A549 (cell line): ENCODE measurements around the gene PGBD1.
A peak's percentile ranks its signal among the peaks of the same experiment; 100 is the strongest.

ENCODE experiments used
- CEBPB ChIP-seq, 2 experiments: fragments of >200 bp in 1 of 2; sonication (Bioruptor Twin) in 1 of 2; formaldehyde crosslinking in 1 of 2; IDR thresholded peaks; 2 replicates each; pipeline ENCODE4 v1.6.1; 2012 to 2016
- CTCF ChIP-seq: fragments of >200 bp; sonication (Bioruptor Twin); formaldehyde crosslinking; IDR thresholded peaks from 3 replicates; pipeline ENCODE4 v1.5.1; 2016
- FOSL2 ChIP-seq, 2 experiments: fragments of 450-650 bp in 1 of 2; fragments of >200 bp in 1 of 2; sonication (Bioruptor Twin) in 1 of 2; formaldehyde crosslinking; IDR thresholded peaks; 2 replicates each; pipeline versions ENCODE4 v1.5.0 to v1.6.1; 2016 to 2020; ENCODE audit warnings: mild to moderate bottlenecking in 1 of 2, moderate library complexity in 1 of 2
- HMGXB4 ChIP-seq: fragments of 250-450 bp; sonication (Bioruptor Pico); IDR thresholded peaks from 2 replicates; pipeline ENCODE4 v1.5.0; 2021; ENCODE audit warnings: mild to moderate bottlenecking, moderate library complexity, borderline replicate concordance
- MAX ChIP-seq: IDR thresholded peaks from 2 replicates; pipeline ENCODE4 v1.6.1; 2012
- PBX3 ChIP-seq: IDR thresholded peaks from 2 replicates; pipeline ENCODE4 v1.6.1; 2012
- POLR2A ChIP-seq: IDR thresholded peaks from 2 replicates; pipeline ENCODE4 v1.6.1; 2012; ENCODE audit warnings: mild to moderate bottlenecking, low read length
- POLR2AphosphoS2 ChIP-seq: conservative IDR thresholded peaks from 2 replicates; pipeline ENCODE4 v1.6.1; 2012; ENCODE audit warnings: low read length, improper control_type of control experiment, inconsistent platforms
- SREBF2 ChIP-seq: fragments of 450-650 bp; IDR thresholded peaks from 2 replicates; pipeline ENCODE4 v1.6.1; 2014; ENCODE audit warnings: mild to moderate bottlenecking, moderate library complexity
- TP53 ChIP-seq: fragments of 250-450 bp; sonication (Bioruptor Pico); IDR thresholded peaks from 2 replicates; pipeline ENCODE4 v1.5.0; 2021; ENCODE audit warnings: mild to moderate bottlenecking, moderate library complexity
- ZC3H11A ChIP-seq: fragments of 450-650 bp; IDR thresholded peaks from 2 replicates; pipeline ENCODE4 v1.6.1; 2014; ENCODE audit warnings: antibody characterized with exemption, mild to moderate bottlenecking

- TF ChIP-seq CEBPB (IDR thresholded peaks at IDR 0.05) (no peak), CTCF (no peak), HMGXB4 (CRISPR knock-in tag) (no peak), PBX3 (no peak), POLR2A (no peak), FOSL2 (IDR thresholded peaks at IDR 0.05) (0 out of 2 replicates have a peak, but pooled peaks have one; percentile 30), FOSL2 (CRISPR knock-in tag; IDR thresholded peaks at IDR 0.05) (peak; percentile 57), POLR2AphosphoS2 (no peak), TP53 (CRISPR knock-in tag) (no peak), MAX (no peak), SREBF2 (no peak), ZC3H11A (no peak)
These were observed 11.9 kb upstream of the PGBD1 start for GRCh38 chr6:28269492-28269891.
